Progenitor cell of endocrine pancreas (in vitro differentiated cells): ENCODE measurements around the gene OR10A5. TPM values are rescaled to one million over a fixed set of nuclear protein-coding genes. Genes with fewer than 3 reads are reported as not detected.
"Not testable (repeated sequence)": the region's sequence is repeated elsewhere in the genome, so short reads cannot be mapped to it uniquely, and the experiment has no call there.

Experiments
- DNase-seq: peaks from one replicate; pipeline ENCODE4 v3.0.0; 2021; ENCODE audit warnings: low spot score; ENCODE audit not compliant: unreplicated experiment
- H3K27ac Mint-ChIP-seq: 2 replicates; pipeline ENCODE4 v1.8.0; 2021; ENCODE audit warnings: mild to moderate bottlenecking, moderate library complexity, mixed read lengths
- H3K27me3 Mint-ChIP-seq: 2 replicates; pipeline ENCODE4 v1.8.0; 2021; ENCODE audit warnings: mixed read lengths
- H3K36me3 Mint-ChIP-seq: 2 replicates; pipeline ENCODE4 v1.8.0; 2022; ENCODE audit warnings: mixed read lengths; ENCODE audit not compliant: insufficient read depth
- H3K4me1 Mint-ChIP-seq: 2 replicates; pipeline ENCODE4 v1.8.0; 2021; ENCODE audit warnings: low read depth, mixed read lengths
- H3K4me3 Mint-ChIP-seq: 2 replicates; pipeline ENCODE4 v1.8.0; 2021; ENCODE audit warnings: low read depth, mild to moderate bottlenecking, moderate library complexity, mixed read lengths
- H3K9me3 Mint-ChIP-seq: 2 replicates; pipeline ENCODE4 v1.8.0; 2021; ENCODE audit warnings: low read depth, mixed read lengths
- total RNA-seq: library from RNA; stranded (reverse); gene quantifications from 2 replicates; pipeline ENCODE4 v1.2.1, GENCODE V29; 2021
- TF ChIP-seq, protein P1 (sequence below): fragments of 200-600 bp; sonication (generic); IDR thresholded peaks from one replicate; pipeline ENCODE4 v1.5.0; 2021; ENCODE audit warnings: antibody characterized with exemption, mild to moderate bottlenecking; ENCODE audit not compliant: unreplicated experiment

OR10A5 gene
- total RNA-seq, 1 donor from 2014 or later = not detected

DNA sequence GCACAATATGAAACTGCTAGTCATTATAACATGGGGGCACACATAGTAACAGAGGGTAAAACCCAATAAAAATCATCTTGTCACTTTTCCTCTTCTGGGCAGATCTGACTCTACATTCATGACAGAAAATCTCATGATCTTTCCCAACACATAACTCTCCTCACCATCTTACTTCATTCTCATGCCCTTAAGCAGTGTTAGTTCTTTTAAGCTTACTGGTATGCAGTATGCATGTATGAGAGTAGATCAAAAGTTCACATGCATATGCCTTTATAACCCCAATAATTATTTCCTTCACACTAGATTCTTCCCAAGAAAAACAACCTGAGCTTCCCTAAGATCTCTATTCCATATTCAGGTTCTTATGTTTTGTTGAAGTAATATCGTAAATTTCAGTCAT is 25.8 kb downstream of the OR10A5 start:
- H3K36me3 Mint-ChIP-seq = no peaks in the 10 kb centered on the region
- H3K9me3 Mint-ChIP-seq = no peaks in the 10 kb centered on the region
- H3K27me3 Mint-ChIP-seq = no peaks in the 10 kb centered on the region
- H3K4me1 Mint-ChIP-seq = no peaks in the 10 kb centered on the region
- no peak overlapping the region for H3K27ac Mint-ChIP-seq
- H3K4me3 Mint-ChIP-seq = no peak overlapping the region
- no peak for DNase-seq
- TF ChIP-seq, protein P1, sequence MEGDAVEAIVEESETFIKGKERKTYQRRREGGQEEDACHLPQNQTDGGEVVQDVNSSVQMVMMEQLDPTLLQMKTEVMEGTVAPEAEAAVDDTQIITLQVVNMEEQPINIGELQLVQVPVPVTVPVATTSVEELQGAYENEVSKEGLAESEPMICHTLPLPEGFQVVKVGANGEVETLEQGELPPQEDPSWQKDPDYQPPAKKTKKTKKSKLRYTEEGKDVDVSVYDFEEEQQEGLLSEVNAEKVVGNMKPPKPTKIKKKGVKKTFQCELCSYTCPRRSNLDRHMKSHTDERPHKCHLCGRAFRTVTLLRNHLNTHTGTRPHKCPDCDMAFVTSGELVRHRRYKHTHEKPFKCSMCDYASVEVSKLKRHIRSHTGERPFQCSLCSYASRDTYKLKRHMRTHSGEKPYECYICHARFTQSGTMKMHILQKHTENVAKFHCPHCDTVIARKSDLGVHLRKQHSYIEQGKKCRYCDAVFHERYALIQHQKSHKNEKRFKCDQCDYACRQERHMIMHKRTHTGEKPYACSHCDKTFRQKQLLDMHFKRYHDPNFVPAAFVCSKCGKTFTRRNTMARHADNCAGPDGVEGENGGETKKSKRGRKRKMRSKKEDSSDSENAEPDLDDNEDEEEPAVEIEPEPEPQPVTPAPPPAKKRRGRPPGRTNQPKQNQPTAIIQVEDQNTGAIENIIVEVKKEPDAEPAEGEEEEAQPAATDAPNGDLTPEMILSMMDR = no peak

DNA sequence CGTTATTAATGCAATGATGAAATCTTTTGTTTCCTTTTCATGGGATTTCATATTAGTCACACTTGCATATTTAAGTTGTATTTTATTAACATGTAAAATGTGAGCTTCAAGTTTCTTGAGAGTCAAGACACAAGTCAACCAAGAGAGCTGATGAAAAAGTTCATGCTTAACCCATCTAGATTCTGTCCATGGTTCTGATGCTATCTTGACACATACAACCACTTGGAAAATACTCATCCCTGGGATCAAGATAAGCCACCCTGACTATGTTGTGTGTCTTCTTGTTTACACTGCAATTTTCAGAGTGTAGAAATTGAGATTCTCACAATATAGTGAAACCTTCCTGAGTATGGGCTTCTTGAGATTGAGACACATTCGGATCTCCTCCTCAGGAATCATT is 30.3 kb downstream of the OR10A5 start:
- Mint-ChIP-seq H3K27me3 (no peaks in the 10 kb centered on the region), H3K27ac (no peak overlapping the region), H3K4me3 (no peak overlapping the region), H3K36me3 (no peaks in the 10 kb centered on the region), H3K9me3 (peaks cover 3% of the 10 kb centered on the region), H3K4me1 (no peaks in the 10 kb centered on the region)
- TF ChIP-seq, protein P1 = no peak
- no peak for DNase-seq

GRCh38 chr11:6876325-6876724 is 30.8 kb downstream of the OR10A5 start, which contains the start of gene OR10A4:
Gene OR10A4 (plus strand): TSS chr11:6876625. CDS start chr11:6876648, 23 bp downstream.
- Mint-ChIP-seq H3K36me3 (no peaks in the 10 kb centered on the region), H3K4me1 (no peaks in the 10 kb centered on the region), H3K27ac (no peak within 1 kb of the TSS), H3K9me3 (peaks cover 3% of the 10 kb centered on the region), H3K27me3 (no peaks in the 10 kb centered on the region), H3K4me3 (no peak within 1 kb of the TSS)
- TF ChIP-seq, protein P1 = no peak
- no peak for DNase-seq

- Mint-ChIP-seq H3K27me3 (no peaks in the 10 kb centered on the region), H3K4me3 (no peak overlapping the region), H3K9me3 (peaks cover 3% of the 10 kb centered on the region), H3K36me3 (no peaks in the 10 kb centered on the region), H3K27ac (no peak overlapping the region), H3K4me1 (no peaks in the 10 kb centered on the region)
- TF ChIP-seq, protein P1 = no peak
- no peak for DNase-seq
These were observed 31.4 kb downstream of the OR10A5 start for GRCh38 chr11:6876914-6877313.

DNA sequence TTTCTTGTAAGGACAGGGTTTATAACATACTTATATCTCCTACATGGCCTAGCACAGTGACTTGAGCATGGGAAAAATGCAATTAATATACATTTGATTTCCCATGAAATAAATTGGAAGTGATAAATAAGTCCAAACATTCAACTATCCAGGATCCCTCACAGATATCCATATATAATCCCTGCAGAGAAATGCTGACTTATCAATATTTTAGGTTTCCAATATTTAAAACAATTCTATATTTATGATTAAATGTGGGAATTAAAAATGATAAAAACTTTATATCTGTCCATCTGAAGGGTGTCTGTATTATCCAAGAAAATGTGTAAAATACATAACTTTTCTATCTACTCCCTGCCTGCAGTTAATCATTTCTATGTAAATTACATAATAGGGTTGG is 37.3 kb downstream of the OR10A5 start:
- Mint-ChIP-seq H3K4me1 (no peaks in the 10 kb centered on the region), H3K36me3 (no peaks in the 10 kb centered on the region), H3K4me3 (no peak overlapping the region), H3K27me3 (no peaks in the 10 kb centered on the region), H3K9me3 (no peaks in the 10 kb centered on the region), H3K27ac (no peak overlapping the region)
- TF ChIP-seq, protein P1 = no peak
- no peak for DNase-seq

DNA sequence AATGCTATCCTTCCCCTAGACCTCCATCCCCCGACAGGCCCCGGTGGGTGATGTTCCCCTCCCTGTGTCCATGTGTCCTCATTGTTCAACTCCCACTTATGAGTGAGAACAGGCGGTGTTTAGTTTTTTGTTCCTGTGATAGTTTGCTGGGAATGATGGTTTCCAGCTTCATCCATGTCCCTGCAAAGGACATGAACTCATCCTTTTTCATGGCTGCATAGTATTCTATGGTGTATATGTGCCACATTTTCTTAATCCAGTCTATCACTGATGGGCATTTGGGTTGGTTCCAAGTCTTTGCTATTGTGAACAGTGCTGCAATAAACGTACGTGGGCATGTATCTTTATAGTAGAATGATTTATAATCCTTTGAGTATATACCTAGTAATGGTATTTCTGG is 42.2 kb downstream of the OR10A5 start:
- H3K36me3 Mint-ChIP-seq, DNase-seq, H3K27ac Mint-ChIP-seq, H3K9me3 Mint-ChIP-seq, H3K27me3 Mint-ChIP-seq, H3K4me1 Mint-ChIP-seq, H3K4me3 Mint-ChIP-seq: not testable (repeated sequence)
